ENCODE results near the gene RER1.

DNA sequence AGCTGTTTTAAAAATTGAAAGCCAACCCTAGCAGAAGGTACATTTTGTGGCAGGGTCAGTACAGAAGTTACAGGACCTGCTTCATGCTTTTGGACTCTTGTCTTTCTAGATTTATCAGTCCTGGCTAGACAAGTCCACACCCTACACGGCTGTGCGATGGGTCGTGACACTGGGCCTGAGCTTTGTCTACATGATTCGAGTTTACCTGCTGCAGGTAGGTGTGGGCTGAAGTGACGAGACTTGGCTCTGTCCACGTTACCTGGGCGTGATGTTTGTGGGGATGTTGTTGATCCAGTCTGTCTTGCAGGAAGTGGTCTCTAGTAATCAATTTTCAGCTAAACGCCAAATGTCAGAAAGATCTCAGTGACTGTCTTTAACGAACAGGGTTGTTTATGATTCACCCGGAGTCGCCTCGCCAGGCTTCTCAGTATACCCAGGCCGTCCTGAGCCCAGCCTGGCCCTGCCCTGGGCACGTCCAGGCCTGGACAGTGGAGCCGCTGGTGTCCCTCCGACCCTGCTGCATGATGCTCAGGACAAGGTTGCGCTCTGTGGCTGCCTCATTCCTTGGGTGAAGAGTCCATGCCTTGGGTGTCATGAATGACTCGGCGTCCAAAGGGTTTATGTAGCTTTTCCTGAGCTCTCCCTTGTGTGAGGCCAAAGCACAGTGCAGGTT lies 5.5 kb downstream of the RER1 start:
- TF ChIP-seq, protein P1, sequence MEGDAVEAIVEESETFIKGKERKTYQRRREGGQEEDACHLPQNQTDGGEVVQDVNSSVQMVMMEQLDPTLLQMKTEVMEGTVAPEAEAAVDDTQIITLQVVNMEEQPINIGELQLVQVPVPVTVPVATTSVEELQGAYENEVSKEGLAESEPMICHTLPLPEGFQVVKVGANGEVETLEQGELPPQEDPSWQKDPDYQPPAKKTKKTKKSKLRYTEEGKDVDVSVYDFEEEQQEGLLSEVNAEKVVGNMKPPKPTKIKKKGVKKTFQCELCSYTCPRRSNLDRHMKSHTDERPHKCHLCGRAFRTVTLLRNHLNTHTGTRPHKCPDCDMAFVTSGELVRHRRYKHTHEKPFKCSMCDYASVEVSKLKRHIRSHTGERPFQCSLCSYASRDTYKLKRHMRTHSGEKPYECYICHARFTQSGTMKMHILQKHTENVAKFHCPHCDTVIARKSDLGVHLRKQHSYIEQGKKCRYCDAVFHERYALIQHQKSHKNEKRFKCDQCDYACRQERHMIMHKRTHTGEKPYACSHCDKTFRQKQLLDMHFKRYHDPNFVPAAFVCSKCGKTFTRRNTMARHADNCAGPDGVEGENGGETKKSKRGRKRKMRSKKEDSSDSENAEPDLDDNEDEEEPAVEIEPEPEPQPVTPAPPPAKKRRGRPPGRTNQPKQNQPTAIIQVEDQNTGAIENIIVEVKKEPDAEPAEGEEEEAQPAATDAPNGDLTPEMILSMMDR (IDR thresholded peaks at IDR 0.05) = no peak
- TF ChIP-seq POLR2A (IDR thresholded peaks at IDR 0.05) = no peak

Measured in heart left ventricle (tissue), 13 donors.